ENCODE data around the gene PKLR.

- no peak for TF ChIP-seq EZH2 (IDR thresholded peaks at IDR 0.05)
- 0 out of 2 replicates have a peak, but pooled peaks have one; percentile 4 for TF ChIP-seq POLR2AphosphoS5 (IDR thresholded peaks at IDR 0.05; ENCODE audit: borderline replicate concordance, low read depth, low read length)
These were observed 16.8 kb upstream of the PKLR start for GRCh38 chr1:155318082-155318481.
